Inflammatory macrophage treated with lipopolysaccharide for 4 hours (primary cell): ENCODE measurements around the gene PLA2G4F.

Source experiments
- DNase-seq: peaks from one replicate; pipeline ENCODE4 v3.0.0-alpha.2; 2020

PLA2G4F gene, protein sequence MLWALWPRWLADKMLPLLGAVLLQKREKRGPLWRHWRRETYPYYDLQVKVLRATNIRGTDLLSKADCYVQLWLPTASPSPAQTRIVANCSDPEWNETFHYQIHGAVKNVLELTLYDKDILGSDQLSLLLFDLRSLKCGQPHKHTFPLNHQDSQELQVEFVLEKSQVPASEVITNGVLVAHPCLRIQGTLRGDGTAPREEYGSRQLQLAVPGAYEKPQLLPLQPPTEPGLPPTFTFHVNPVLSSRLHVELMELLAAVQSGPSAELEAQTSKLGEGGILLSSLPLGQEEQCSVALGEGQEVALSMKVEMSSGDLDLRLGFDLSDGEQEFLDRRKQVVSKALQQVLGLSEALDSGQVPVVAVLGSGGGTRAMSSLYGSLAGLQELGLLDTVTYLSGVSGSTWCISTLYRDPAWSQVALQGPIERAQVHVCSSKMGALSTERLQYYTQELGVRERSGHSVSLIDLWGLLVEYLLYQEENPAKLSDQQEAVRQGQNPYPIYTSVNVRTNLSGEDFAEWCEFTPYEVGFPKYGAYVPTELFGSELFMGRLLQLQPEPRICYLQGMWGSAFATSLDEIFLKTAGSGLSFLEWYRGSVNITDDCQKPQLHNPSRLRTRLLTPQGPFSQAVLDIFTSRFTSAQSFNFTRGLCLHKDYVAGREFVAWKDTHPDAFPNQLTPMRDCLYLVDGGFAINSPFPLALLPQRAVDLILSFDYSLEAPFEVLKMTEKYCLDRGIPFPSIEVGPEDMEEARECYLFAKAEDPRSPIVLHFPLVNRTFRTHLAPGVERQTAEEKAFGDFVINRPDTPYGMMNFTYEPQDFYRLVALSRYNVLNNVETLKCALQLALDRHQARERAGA

GRCh38 chr15:42156243-42156922 lies at the start of gene PLA2G4F:
PLA2G4F (minus strand) TSS chr15:42156636; CDS start chr15:42156549, 87 bp downstream.
- no peak for DNase-seq

DNA sequence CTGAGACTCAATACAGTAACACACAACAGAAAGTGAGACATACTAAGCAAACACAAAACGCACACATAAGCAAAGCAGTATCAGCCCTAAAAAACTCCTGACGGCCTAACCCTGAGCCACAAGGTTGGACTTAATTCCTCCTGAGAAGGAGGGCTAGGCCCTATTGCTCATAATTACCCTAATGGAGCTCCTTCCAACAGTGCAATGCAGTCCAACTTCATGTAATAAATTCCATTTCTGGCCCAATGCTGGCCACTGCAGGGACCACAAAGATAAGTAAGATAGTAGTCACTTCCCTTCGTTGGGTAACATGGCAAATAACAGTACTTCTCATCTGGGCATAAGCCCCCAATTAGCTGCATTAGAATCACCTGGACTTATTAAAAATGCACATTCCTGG lies 47.5 kb upstream of the PLA2G4F start:
- DNase-seq, result no peak

DNA sequence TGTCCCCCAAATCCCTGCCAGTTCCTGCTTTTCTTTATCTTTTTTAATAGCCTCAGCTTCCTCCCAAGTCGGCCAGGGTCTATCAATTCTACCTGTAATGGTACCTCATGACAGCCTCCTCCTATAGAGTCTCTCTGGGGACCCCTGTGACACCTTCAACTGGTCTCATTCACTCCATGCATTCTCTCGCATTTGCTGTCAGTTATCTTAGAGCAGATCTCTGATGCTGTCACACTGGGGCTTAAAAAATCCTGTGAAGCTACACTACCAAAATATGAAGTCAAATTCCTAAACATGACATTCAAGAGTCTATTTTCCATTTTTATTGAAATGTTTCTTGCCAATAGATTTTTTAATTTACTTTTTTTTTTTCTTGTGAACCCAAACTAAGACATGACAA lies 46.2 kb upstream of the PLA2G4F start:
- DNase-seq, result no peak

DNA sequence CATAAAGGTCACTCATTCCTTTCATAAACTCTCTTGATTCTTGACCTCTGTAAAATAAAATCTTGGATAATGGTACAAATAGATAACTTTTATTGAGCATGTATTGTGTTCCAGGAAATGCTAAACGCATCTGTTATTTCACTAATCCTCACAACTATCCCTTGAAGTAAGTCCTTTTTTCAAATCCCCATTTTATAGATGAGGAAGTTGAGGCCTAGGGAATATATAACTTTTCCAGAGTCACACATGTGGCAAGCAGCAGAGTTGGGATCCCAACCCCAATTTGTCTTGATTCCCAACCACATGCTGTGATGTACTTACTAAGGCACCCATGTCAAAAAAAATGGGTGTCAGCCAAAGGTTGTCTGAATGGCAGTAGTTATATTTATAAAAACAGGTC lies 45.4 kb upstream of the PLA2G4F start:
- DNase-seq, result no peak

DNA sequence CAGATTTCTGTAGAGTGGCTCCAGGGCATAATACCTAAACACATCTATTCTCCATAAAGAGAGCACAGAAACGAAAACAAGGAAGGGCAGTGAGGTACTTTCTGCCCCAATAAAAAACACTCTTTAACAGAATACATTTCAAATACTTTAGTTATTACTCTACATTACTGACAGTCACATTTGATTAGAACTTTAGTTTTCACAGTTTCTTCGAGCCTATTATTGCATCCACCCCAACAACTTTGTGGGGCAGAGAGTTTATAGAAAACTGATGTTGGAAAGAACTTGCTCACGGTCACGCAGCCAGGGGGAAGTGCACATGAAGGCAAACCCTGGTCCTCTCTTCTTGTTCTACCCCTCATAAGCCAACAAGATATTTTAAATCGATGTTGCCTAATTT lies 42.7 kb upstream of the PLA2G4F start:
- DNase-seq, result no peak

- DNase-seq, result no peak
Measured at GRCh38 chr15:42198516-42198915, 42.1 kb upstream of the PLA2G4F start.

DNA sequence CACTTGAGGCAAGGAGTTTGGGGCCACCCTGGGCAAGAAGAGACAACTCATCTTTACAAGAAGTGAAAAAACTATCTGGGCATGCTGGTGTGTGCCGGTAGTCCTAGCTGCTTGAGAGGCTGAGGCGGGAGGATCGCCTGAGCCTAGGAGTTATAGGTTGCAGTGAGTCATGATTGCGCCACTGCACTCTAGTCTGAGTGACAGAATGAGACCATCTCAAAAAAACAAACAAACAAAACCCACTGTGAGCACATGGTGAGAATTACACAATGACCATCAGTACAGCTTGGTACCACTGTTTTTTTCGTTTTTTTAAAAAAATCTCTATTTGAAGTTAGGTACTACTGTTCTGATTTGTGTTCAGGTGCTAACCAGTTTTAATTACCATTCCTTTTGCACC lies 38.1 kb upstream of the PLA2G4F start:
- peak; percentile 70 for DNase-seq

DNA sequence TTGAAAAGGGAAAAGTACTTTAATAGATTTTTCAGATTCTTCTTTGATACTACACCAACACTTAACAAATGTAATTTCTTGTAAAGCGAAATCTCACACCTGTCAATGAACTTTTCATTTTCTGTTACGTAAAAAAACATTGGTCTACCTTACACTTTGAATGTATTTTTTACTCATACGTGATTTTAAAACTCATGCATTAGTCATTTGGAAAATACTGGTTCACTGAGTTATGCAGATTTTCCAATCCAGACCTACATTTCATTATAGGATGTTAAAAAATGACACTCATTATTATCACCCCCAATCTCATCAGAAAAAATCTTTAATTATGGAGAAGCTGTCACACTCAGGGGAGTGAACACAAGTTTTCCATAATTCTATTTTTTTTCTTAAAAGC lies 36.9 kb upstream of the PLA2G4F start:
- no peak for DNase-seq

DNA sequence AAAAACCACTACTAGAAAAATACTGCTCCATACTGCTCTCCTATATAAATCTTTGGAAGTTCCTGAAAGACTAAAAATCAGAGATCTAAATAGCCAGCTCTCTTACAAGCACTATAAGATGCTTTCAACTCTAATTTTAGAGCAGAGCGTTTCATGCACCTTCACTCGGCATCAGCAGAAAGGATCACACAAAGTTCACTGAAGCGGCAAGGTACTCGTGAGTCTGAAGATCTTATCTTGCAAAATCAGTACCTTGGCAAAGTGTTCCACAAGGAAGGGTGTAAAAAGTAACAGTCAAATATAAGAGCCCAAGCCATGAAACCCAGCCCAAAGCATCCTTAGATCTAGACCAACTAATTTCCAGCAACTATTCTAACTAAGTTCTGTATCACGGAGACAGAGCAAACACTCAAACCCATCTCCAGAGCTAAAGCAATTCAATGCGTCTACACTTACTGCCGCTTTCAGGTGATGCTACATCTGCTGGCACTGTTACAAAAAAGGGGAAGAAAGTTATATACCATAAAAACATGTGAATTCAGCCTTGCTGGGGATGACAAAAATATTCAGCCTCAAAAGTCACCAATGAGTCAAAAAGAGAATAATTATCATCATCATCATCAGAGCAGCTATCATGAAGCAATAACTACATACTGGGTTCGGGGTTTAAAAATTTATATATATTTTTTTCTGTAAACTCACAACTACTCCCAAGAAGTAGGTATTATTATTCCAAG lies 35.3 kb upstream of the PLA2G4F start:
- no peak for DNase-seq

DNA sequence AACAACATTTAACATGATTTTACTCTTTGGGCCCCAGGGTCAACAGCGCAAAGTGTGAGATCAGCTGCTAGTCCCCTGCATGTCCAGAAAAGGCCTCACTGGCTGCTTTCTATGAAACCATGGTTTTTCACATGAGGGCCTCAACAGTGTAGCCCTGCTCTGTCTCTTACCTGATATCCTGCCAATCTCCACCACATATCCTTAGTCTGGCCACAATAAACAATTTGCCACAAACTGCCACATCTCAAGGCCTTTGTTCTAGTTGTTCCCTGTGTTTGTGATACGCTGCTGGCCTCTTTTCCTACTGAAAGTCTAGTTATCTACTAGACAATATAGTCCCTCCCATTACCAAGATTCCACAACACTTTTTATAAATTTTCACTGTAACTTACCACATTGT lies 33.9 kb upstream of the PLA2G4F start:
- no peak for DNase-seq

GRCh38 chr15:42185801-42186200 lies 29.4 kb upstream of the PLA2G4F start:
- peak; percentile 84 for DNase-seq

- no peak for DNase-seq
Measured at GRCh38 chr15:42184736-42185135, 28.3 kb upstream of the PLA2G4F start.

DNA sequence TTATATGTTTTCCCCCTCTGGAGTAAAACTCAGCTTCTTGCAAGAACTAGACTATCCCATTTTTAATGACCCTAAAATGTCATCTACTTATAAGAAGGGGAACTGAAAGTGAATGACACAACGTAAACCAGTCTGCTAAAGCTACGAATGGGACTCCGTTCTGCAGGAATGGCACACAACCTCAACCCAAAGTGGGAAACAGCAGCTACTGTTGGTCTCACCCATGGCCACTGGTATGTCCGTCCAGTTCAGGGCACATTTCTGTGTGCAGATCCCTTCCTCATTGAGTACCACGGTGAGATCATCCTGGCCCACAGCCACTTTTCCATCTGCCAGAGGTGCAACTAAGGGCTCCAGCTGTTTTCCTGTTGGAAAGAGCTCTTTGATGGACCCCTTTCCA lies 27.9 kb upstream of the PLA2G4F start:
- DNase-seq, result peak; percentile 92

DNA sequence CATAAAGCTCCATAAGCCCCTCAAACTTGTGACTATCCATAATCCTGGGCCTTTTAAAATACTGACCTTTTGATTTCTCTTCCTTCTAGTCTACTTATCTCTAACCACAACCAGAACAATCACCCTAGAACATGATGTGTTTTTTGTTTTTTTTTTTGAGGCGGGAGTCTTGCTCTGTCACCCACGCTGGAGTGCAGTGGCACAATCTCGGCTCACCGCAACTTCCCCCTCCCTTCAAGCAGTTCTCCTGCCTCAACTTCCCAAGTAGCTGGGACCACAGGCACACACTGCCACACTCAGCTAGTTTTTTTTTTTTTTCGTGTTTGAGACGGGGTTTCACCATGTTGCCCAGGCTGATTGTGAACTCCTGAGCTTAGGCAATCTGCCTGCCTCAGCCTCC lies 26.5 kb upstream of the PLA2G4F start:
- peak; percentile 82 for DNase-seq

- DNase-seq, result peak; percentile 40
Measured at GRCh38 chr15:42182328-42182886, 26.0 kb upstream of the PLA2G4F start.

DNA sequence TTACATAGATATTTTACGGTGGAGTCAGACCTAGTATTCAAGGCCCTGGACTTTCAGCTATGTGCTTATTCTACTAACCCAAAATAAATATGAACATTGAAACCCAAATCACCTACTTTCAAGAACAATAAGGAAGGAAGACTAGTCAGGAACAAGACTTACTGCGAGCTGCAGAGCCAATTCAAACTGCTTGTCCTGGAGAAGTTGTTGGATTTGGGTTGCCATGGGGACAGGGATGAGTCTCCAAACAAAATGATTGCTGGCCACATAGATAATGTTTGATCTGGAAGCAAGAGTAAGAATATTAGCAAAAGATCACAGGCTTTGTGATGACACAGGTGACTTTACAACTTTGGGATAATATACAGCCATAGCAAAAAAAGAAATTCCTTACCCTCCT lies 21.6 kb upstream of the PLA2G4F start:
- no peak for DNase-seq

- DNase-seq, result no peak
Measured at GRCh38 chr15:42175671-42176070, 19.2 kb upstream of the PLA2G4F start.

GRCh38 chr15:42172475-42172874 lies 16.0 kb upstream of the PLA2G4F start:
- DNase-seq, result no peak

- DNase-seq, result peak; percentile 13
Measured at GRCh38 chr15:42171795-42172194, 15.4 kb upstream of the PLA2G4F start.

DNA sequence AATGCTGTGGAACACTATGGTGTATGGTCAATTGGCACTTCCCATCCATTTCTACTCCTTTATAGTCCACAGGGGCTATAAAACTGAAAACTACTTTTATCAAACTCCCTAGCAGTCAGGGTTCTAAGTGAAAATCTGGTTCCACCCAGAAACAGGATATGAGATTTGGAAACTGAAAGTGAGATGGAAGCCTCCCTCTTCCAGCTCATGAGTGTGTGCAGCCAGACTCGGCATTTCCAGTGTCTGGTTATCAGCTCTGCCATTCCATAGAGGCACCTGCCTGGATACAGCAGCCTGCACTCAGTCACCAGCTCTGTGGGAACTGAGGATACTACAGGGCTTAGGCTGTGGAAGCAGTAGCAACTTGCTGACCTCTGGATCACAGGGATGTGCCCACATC lies 14.7 kb upstream of the PLA2G4F start:
- peak; percentile 78 for DNase-seq

GRCh38 chr15:42166225-42166940 lies 9.9 kb upstream of the PLA2G4F start:
- DNase-seq, result no peak

GRCh38 chr15:42165106-42165505 lies 8.7 kb upstream of the PLA2G4F start:
- DNase-seq, result peak; percentile 62
